ENCODE measurements around the gene CDK7.
"Not testable (repeated sequence)": the region's sequence is repeated elsewhere in the genome, so short reads cannot be mapped to it uniquely, and the experiment has no call there.

Gene CDK7

GRCh38 chr5:69219939-69220338 lies 14.7 kb upstream of the CDK7 start:
- in situ Hi-C loops (cut with HindIII; ENCODE audit: low sequenced_read_pairs), result no loop called here
- DNase-seq (ENCODE audit: low read depth), result no peak
- no peak for TF ChIP-seq CTCF (IDR thresholded peaks at IDR 0.05; ENCODE audit: low read depth, low read length, missing control alignments)
- no peak overlapping the region for H3K4me3 ChIP-seq (ENCODE audit: low read depth, low read length)

- in situ Hi-C loops (cut with HindIII; ENCODE audit: low sequenced_read_pairs); DNase-seq (ENCODE audit: low read depth); H3K4me3 ChIP-seq (ENCODE audit: low read depth, low read length): not testable (repeated sequence)
Observed at GRCh38 chr5:69220371-69220770, 14.3 kb upstream of the CDK7 start.

DNA sequence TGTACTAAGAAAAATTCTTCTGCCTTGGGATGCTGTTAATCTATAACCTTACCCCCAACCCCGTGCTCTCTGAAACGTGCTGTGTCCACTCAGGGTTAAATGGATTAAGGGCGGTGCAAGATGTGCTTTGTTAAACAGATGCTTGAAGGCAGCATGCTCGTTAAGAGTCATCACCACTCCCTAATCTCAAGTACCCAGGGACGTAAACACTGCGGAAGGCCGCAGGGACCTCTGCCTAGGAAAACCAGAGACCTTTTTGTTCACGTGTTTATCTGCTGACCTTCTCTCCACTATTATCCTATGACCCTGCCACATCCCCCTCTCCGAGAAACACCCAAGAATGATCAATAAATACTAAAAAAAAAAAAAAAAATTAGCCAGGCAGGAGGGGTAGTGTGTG lies 13.9 kb upstream of the CDK7 start:
- H3K4me3 ChIP-seq (ENCODE audit: low read depth, low read length); in situ Hi-C loops (cut with HindIII; ENCODE audit: low sequenced_read_pairs); DNase-seq (ENCODE audit: low read depth): not testable (repeated sequence)

- no peak for TF ChIP-seq CTCF (IDR thresholded peaks at IDR 0.05; ENCODE audit: low read depth, low read length, missing control alignments)
- no peak for DNase-seq (ENCODE audit: low read depth)
- H3K4me3 ChIP-seq (ENCODE audit: low read depth, low read length), result no peak overlapping the region
- in situ Hi-C loops (cut with HindIII; ENCODE audit: low sequenced_read_pairs), result no loop called here
Observed at GRCh38 chr5:69224520-69224919, 10.2 kb upstream of the CDK7 start.

- in situ Hi-C loops (cut with HindIII; ENCODE audit: low sequenced_read_pairs), result no loop called here
- no peak for TF ChIP-seq CTCF (IDR thresholded peaks at IDR 0.05; ENCODE audit: low read depth, low read length, missing control alignments)
- H3K4me3 ChIP-seq (ENCODE audit: low read depth, low read length), result no peak overlapping the region
- DNase-seq (ENCODE audit: low read depth), result no peak
Observed at GRCh38 chr5:69225860-69226259, 8.8 kb upstream of the CDK7 start.

DNA sequence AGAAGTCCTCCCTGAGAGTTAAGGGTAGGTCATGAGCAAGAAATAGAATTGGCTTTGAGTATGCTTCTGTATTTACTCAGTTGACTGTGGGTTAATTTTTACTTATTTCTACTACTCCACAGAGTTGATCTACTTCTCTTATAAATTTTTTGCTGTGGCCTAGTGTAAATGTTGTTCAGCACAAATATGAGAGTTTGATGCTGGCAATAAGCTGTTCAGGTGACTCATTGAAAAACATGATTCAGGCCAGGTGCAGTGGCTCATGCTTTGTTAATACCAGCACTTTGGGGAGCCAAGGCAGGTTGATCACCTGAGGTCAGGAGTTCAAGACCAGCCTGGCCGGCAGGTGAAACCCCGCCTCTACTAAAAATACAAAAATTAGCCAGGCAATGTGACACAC lies 4.5 kb upstream of the CDK7 start:
- in situ Hi-C loops (cut with HindIII; ENCODE audit: low sequenced_read_pairs), result no loop called here
- no peak overlapping the region for H3K4me3 ChIP-seq (ENCODE audit: low read depth, low read length)
- no peak for DNase-seq (ENCODE audit: low read depth)
- no peak for TF ChIP-seq CTCF (IDR thresholded peaks at IDR 0.05; ENCODE audit: low read depth, low read length, missing control alignments)

DNA sequence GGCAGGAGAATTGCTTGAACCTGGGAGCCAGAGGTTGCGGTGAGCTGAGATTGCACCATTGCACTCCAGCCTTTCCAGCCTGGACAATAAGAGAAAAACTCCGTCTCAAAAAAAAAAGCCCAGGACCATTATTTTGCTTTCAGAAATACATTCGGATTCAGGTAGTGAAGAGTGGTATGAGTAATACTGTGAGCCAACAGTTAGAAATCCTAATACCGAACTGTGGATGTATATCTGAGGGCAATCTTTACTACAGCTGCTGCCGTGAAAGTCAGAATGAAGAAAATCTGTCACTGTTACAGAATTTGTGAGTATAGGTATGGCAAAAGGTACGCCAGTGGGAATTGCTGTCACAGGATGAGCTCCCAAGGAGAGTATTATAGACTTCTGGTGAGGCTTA lies 3.4 kb upstream of the CDK7 start:
- H3K4me3 ChIP-seq (ENCODE audit: low read depth, low read length), result no peak overlapping the region
- in situ Hi-C loops (cut with HindIII; ENCODE audit: low sequenced_read_pairs), result no loop called here
- TF ChIP-seq CTCF (IDR thresholded peaks at IDR 0.05; ENCODE audit: low read depth, low read length, missing control alignments), result no peak
- DNase-seq (ENCODE audit: low read depth), result no peak

GRCh38 chr5:69231851-69232250 lies 2.8 kb upstream of the CDK7 start:
- in situ Hi-C loops (cut with HindIII; ENCODE audit: low sequenced_read_pairs), result no loop called here
- no peak for DNase-seq (ENCODE audit: low read depth)
- no peak for TF ChIP-seq CTCF (IDR thresholded peaks at IDR 0.05; ENCODE audit: low read depth, low read length, missing control alignments)
- H3K4me3 ChIP-seq (ENCODE audit: low read depth, low read length), result no peak overlapping the region

DNA sequence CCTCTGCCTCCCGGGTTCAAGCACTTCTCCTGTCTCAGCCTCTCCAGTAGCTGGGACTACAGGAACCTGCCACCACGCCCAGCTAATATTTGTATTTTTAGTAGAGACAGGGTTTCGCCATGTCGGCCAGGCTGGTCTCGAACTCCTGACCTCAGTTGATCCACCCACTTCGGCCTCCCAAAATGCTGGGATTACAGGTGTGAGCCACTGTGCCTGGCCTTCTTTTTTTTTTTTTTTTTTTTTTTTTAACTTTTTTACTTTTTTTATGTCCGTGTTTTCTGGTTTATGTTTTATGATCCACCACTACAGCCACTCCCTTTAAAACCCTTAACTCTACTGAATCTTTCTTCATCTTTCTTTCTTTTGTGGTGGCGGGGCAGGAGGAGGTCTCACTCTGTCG lies 2.0 kb downstream of the CDK7 start:
- H3K4me3 ChIP-seq (ENCODE audit: low read depth, low read length); in situ Hi-C loops (cut with HindIII; ENCODE audit: low sequenced_read_pairs); DNase-seq (ENCODE audit: low read depth): not testable (repeated sequence)

All from astrocyte of the cerebellum (primary cell).